C4-2B (cell line): ENCODE data around the gene PPP1R3D.

Experiments
- ZFX ChIP-seq: fragments of 450-650 bp; IDR thresholded peaks from 2 replicates; pipeline ENCODE4 v1.6.1; 2017
- TF ChIP-seq, protein P1 (sequence below): fragments of 450-650 bp; conservative IDR thresholded peaks from 2 replicates; pipeline ENCODE4 v1.5.1; 2017; ENCODE audit warnings: mild to moderate bottlenecking

- TF ChIP-seq, protein P1, sequence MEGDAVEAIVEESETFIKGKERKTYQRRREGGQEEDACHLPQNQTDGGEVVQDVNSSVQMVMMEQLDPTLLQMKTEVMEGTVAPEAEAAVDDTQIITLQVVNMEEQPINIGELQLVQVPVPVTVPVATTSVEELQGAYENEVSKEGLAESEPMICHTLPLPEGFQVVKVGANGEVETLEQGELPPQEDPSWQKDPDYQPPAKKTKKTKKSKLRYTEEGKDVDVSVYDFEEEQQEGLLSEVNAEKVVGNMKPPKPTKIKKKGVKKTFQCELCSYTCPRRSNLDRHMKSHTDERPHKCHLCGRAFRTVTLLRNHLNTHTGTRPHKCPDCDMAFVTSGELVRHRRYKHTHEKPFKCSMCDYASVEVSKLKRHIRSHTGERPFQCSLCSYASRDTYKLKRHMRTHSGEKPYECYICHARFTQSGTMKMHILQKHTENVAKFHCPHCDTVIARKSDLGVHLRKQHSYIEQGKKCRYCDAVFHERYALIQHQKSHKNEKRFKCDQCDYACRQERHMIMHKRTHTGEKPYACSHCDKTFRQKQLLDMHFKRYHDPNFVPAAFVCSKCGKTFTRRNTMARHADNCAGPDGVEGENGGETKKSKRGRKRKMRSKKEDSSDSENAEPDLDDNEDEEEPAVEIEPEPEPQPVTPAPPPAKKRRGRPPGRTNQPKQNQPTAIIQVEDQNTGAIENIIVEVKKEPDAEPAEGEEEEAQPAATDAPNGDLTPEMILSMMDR: no peak
- TF ChIP-seq ZFX: no peak
Observed at GRCh38 chr20:59945175-59945574, 5.1 kb upstream of the PPP1R3D start.
